Measurements from ENCODE around the gene KIF21B.

KIF21B gene

DNA sequence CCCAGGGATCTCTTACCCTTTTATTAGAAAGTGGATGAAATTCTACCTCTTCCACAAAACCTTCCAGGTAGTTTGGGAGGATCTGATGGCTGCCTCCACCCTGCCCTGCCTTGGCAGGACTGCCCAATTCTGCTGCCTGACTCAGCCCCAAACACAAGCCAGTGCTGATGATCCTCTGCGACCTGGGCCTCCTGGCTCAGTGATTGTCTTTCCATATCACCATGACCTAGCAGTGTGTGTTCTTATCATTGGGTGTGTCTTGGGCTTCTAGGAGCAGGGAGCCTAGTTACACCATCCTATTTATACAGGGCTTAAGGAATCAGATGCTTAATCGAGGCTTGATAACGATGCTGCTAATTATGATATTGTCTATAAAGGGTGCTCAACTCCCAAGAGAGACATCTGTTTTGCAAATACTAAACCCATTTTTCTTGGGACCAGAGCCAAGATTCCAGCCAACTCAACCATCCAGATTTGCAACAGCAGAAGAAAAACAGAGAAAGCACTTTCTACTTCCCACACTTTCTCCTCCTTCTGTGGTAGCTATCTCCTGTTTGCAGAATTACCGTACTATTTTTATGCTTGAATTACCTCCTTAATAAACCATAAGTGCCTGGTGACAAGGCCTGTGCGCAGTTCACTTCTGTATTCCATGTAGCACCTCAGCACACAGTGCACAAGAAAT is 36.5 kb upstream of the KIF21B start:
- H3K4me3 ChIP-seq (ENCODE audit: low read length) = no peak overlapping the region
- TF ChIP-seq ZNF274 (IDR thresholded peaks at IDR 0.05; ENCODE audit: low read depth, low read length) = no peak

DNA sequence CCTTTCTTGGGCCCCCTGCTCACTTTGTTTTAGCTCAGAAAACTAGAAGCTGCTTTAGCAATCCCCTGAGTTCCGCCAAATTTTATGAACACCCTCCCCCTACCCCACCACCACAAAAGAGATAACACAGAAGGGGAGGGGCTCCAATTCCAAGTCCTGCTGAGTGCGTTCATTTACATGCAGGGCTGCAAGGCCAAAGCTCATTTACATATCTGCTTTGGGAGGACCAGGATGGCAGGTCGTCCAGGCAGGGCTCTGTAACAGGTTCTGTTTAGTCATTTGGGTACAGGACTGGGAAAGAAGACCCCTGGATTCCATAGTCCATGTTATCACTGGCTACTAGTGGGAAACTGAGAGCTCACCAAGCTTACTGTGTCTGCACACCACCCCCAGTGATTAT is 35.9 kb upstream of the KIF21B start:
- H3K4me3 ChIP-seq (ENCODE audit: low read length) = no peak overlapping the region
- no peak for TF ChIP-seq ZNF274 (IDR thresholded peaks at IDR 0.05; ENCODE audit: low read depth, low read length)

DNA sequence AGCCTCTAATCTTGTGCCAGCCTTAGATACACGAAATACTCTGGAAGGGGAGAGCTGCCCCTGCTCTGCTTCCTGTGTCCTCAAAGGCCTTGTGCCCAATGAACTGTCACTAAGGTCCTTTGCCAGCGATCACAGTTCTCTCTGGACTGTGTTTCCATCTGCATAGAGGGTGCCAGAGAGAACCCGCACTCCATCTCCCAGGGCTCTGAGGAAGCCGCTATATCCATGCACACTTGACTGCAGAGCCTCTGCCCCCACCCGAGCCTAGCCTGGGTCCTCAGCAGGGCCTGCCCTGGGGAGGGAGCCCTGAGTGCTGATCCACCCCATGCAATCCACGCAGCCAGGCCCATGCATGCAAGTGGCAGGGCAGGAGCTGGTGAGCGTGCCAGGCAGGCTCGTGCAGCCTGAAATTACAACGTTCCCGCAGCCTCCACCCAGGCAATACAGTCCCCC is 30.6 kb upstream of the KIF21B start:
- TF ChIP-seq ZNF274 (IDR thresholded peaks at IDR 0.05; ENCODE audit: low read depth, low read length) = no peak
- H3K4me3 ChIP-seq (ENCODE audit: low read length) = no peak overlapping the region

DNA sequence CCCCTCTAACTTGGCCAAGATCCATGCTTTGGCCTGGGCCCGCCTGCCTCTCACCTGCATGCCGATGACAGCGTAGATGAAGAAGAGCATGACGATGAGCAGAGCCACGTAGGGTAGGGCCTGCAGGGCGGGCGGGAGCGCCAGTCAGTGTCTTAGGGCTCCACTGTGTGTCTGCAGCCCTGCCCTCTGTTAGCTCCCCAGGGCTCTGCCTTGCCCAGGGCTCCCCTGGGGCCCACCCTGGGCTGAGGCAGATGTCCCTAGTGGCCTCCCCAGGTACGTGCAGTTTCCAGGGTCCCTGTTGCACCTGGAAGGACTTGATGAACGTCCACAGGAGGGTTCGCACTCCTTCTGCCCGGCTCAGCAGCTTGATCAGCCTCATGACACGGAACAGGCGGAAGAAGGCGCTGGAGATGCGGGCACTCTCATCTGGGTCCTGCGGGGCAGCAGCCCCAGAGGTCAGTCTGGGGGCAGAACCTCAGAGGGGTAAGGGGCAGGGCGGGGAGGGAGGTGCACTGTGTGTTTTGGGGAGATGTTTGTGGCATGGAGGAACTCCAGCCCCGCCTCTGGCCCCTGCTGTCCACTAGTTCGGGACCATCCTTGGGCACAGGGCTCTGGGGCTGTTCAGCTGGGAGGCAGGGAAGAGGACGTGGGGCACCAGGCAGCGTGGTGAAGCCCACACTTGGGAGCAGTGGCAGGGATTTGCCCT is 29.8 kb upstream of the KIF21B start:
- no peak overlapping the region for H3K4me3 ChIP-seq (ENCODE audit: low read length)
- TF ChIP-seq ZNF274 (IDR thresholded peaks at IDR 0.05; ENCODE audit: low read depth, low read length) = no peak

DNA sequence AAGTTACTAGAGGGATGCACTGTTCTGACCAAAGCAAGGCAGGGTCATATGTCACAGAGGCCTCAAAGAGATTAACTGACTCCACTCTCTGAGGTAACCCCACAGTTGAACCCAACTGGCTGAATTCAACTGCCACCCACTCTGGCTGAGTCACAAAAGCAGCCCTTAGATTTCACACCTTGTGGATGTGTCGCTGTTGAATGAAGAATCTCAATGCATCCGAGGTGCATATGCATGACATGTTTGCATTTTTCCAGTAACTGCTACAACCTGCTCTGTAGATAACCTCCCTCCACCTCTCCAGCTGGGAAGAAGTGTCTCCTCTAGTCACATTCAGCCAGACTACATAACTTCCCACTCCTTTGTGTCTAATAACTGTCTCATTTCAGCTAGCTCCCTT is 27.9 kb upstream of the KIF21B start:
- no peak for TF ChIP-seq ZNF274 (IDR thresholded peaks at IDR 0.05; ENCODE audit: low read depth, low read length)

DNA sequence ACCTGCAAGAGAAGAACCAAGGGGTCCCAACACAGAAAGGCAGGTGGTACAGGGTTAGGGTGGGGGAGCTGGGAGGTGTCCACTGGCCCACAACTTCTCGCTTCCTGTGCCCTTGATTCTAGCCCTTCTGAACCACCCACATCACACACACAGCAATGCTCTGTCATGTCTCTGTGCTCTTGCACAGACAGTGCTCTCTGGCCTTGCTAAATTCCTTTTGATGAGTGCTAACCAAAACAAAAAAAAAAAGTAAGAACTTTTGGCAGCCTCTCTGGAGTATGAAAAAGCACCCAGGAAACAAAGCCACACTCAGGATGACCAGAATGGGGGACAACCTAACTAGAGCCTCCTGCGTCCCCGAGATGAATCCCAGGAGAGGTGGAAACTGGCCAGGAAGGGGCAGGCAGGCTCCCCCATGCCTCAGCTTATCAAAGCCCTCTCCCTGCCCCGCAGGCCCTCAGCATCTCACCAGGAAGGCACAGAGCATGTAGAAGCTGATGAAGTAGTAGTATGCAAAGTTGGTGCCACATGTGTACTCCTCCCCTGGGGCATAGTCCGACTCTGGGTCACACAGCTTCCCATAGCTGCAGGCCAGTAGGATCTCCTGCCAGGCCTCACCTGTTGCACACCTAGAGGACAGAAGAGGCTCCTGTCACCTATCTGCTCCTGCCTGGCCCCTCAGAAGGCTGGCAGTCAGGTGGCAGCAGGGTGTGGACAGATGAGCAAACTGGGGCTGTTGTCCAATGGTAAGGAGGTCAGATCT is 27.2 kb upstream of the KIF21B start:
- TF ChIP-seq ZNF274 (IDR thresholded peaks at IDR 0.05; ENCODE audit: low read depth, low read length) = no peak
- H3K4me3 ChIP-seq (ENCODE audit: low read length) = no peak overlapping the region

More for the DNA sequence above, 27.9 kb upstream of the KIF21B start:
- no peak overlapping the region for H3K4me3 ChIP-seq (ENCODE audit: low read length)

DNA sequence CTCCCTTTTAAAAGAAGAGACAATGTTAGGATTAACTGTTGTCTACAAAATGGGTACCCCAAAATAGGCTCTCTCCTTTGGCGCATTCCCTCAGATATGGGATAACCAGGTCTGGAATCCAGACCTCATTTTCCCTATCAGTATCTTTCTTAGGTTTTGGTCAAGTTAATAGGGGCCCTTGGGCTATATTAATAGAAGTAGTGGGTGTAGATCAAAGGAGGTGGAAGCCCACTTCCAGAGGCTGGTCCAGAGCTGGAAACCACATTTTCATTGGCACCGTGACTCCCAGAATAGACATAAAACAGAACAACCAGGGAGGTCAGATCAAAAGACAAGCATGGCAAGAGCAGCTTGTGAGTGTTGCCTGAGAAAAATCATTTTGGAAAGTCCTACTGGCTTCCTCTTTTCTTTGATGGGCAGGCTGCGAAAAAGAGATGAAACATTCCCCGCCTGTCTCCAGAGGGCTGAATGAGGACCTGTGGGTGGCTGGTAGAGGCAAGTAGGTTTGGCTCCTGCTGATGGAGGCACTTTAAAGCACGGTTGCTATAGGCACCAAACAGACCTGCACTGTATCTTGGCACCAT is 25.8 kb upstream of the KIF21B start:
- TF ChIP-seq ZNF274 (IDR thresholded peaks at IDR 0.05; ENCODE audit: low read depth, low read length) = no peak
- H3K4me3 ChIP-seq (ENCODE audit: low read length) = no peak overlapping the region

DNA sequence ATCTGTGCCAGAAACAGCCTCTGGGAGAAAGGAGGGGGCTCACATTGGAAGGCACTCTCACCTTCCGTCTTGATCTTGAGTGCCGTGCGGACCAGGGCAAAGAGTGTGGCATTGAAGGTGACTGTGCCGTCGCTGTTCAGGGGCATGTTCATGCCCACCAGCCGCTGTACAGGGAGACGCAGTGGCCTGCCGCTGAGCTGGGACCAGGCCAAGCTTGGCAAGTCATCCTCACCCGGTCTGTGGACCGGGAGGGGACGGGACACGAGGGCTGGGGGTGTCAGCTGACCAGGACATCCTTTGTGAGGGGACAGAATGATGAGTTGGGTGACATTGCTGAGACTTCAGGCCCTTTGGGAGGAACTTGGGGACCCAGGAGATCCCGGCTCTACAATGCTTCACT is 25.0 kb upstream of the KIF21B start:
- TF ChIP-seq ZNF274 (IDR thresholded peaks at IDR 0.05; ENCODE audit: low read depth, low read length) = no peak

DNA sequence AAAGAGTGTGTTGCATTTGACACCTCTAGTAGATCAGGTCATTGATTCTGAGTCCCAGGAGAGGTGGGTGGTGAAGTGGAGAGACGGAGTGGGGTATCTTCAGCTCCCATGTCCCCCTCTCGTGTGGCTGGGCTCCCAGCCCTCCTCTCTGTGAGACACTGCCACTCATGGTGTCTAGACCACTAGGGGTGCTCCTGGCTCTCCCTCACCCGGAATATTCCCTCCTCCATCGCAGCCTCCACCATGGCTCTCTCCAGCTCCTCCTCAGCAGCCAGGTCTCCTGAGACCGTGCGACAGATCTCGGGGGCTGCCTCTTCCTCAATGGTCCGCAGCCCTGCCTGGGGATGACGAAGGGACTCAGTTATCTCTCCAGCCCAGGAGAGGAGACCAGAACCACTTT is 20.6 kb upstream of the KIF21B start:
- TF ChIP-seq ZNF274 (IDR thresholded peaks at IDR 0.05; ENCODE audit: low read depth, low read length) = no peak
- no peak overlapping the region for H3K4me3 ChIP-seq (ENCODE audit: low read length)

More for the DNA sequence above, 25.0 kb upstream of the KIF21B start:
- H3K4me3 ChIP-seq (ENCODE audit: low read length) = no peak overlapping the region

DNA sequence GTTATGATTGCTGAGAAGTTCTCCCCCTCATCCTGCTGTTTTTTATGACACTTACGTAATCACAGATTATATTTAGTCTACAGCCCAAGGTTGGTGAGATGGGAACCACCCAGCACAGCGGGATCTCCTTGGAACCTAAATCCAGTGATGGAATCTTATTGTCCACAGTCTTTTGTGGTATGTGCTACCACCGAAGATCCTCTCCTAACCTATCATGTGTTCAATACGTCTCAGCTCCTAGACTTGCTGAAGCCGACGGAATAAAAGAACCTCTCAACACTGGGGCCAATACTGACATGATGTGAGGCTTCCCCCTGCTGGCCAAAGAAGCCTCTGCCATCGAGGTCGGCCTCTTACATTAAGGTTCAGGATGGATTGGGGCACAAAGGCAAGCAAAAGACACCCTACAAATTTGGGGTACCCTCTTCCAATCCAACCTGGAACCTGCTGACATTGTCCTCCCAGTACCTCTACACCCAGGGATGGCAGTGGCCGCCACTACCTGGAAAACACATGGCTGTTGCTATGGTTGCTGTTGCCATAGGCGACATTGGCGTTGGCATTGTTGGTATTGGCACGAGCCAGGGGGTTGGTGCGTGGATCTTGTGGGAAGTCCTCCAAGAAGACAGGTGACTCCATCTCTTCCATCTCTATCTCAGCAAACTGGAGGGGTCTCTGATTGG is 19.4 kb upstream of the KIF21B start:
- no peak for TF ChIP-seq ZNF274 (IDR thresholded peaks at IDR 0.05; ENCODE audit: low read depth, low read length)
- H3K4me3 ChIP-seq (ENCODE audit: low read length) = no peak overlapping the region

DNA sequence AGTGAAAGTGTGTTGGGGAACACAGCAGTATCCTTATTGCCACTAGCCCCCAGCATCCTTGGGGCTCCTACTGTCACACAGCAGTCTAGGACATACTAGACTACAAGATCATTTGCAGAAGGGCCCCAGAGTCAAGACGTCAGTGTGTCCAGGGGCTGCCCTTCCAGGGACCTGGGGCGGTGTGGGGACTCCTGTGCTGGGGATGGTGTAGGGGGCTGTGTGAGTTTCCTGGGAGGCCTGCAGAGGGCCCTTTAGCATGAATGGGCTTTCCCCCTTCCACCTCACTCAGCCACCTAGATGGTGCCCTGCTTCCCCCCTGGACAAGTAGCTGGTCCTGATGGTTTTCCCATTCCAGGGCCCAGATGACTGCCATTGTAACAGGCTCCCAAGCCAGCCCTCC is 17.5 kb upstream of the KIF21B start:
- TF ChIP-seq ZNF274 (IDR thresholded peaks at IDR 0.05; ENCODE audit: low read depth, low read length) = no peak
- H3K4me3 ChIP-seq (ENCODE audit: low read length) = no peak overlapping the region

DNA sequence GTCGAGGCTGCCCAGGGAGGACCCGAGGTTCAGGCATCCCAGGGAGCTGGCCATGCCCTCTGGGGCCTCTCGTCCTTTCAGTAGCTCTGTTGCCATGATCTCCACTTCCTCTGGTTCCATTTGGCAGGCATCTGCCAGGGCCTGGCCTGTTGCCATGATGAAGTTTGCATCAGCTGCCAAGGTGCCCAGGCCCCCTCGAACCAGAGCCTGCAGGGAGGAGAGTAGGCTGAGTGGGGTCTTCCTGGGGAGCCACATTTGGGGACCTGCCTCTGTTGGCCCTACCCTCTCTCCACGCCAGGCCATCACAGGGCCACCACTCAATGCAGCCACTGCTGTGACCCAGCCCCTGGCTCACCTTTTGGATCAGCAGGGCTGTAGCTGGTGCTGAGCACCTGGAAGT is 16.4 kb upstream of the KIF21B start:
- TF ChIP-seq ZNF274 (IDR thresholded peaks at IDR 0.05; ENCODE audit: low read depth, low read length) = no peak
- H3K4me3 ChIP-seq (ENCODE audit: low read length) = no peak overlapping the region

DNA sequence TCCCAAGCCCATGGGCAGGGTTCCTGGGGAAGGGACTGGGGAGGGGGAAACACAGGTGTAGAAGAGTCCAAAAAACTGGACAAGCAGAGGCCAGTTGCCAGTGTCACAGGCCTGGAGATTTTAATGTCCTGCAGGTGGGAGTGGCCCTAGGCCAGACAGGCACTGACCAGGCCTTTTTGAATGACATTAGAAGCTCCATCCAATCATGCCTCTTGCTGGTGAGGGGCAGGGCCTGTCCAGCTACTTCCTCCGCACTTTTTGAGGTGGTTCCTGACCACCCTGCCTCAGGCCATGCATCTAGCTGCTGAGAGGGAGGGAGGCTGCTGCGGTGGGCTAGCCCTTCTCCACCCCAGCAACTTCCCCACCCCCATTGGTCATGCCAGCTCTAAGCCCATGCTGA is 15.9 kb upstream of the KIF21B start:
- H3K4me3 ChIP-seq (ENCODE audit: low read length) = no peak overlapping the region
- TF ChIP-seq ZNF274 (IDR thresholded peaks at IDR 0.05; ENCODE audit: low read depth, low read length) = no peak

Data from GM08714 (cell line).